Suprapubic skin (tissue), 4 donors: Measurements from ENCODE around the gene COL18A1. TPM values are rescaled to one million over a fixed set of nuclear protein-coding genes. Genes with fewer than 3 reads are reported as not detected.

Experiments used
- DNase-seq, 2 donors: peaks; one replicate each; pipeline ENCODE4 v3.0.0-alpha.2; 2019; ENCODE audit warnings: low spot score in 2 of 2
- H3K27ac ChIP-seq: fragments of 200-600 bp; sonication (generic); one replicate; pipeline ENCODE4 v1.5.1; 2019
- H3K27me3 ChIP-seq: fragments of 200-600 bp; sonication (generic); one replicate; pipeline ENCODE4 v1.5.1; 2019
- H3K36me3 ChIP-seq: fragments of 200-600 bp; sonication (generic); one replicate; pipeline ENCODE4 v1.5.1; 2019
- H3K4me1 ChIP-seq: fragments of 200-600 bp; sonication (generic); one replicate; pipeline ENCODE4 v1.5.1; 2019
- H3K4me3 ChIP-seq: fragments of 200-600 bp; sonication (generic); one replicate; pipeline ENCODE4 v1.5.1; 2019; ENCODE audit warnings: mild to moderate bottlenecking
- H3K9me3 ChIP-seq: fragments of 200-600 bp; sonication (generic); one replicate; pipeline ENCODE4 v1.5.1; 2019
- EP300 ChIP-seq: sonication (generic); formaldehyde crosslinking; IDR thresholded peaks from one replicate; pipeline ENCODE4 v1.6.1; 2017; ENCODE audit warnings: antibody characterized with exemption
- POLR2A ChIP-seq, 2 donors: fragments of 450-650 bp; IDR thresholded peaks; one replicate each; pipeline ENCODE4 v1.6.1; 2017; ENCODE audit warnings: antibody characterized with exemption in 2 of 2, mild to moderate bottlenecking in 2 of 2, moderate library complexity in 2 of 2
- POLR2AphosphoS5 ChIP-seq, 3 donors: sonication (generic); formaldehyde crosslinking; IDR thresholded peaks; one replicate each; pipeline ENCODE4 v1.6.1; 2017; ENCODE audit warnings: antibody characterized with exemption in 3 of 3
- WGBS: methylation state at CpG from one replicate; pipeline ENCODE4 v1.1.5; 2018; 5-methylcytosine and 5-hydroxymethylcytosine counted together
- total RNA-seq, 4 donors: library from RNA; depleted of rRNA; stranded (reverse); fragments of >200 nt; gene quantifications; one replicate each; pipeline ENCODE4 v1.1.0, GENCODE V29; 2016
- TF ChIP-seq, protein P1 (sequence below), 2 donors: fragments of 200-600 bp in 1 of 2; fragments of 450-650 bp in 1 of 2; sonication (generic) in 1 of 2; IDR thresholded peaks; one replicate each; pipeline ENCODE4 v1.5.1; 2016 to 2019; ENCODE audit warnings: antibody characterized with exemption in 2 of 2, mild to moderate bottlenecking in 1 of 2, moderate library complexity in 1 of 2

COL18A1 gene
- total RNA-seq = 100 to 1,000 TPM in 2 of 4 donors, 10 to 100 TPM in 2; 71.9 to 157 (median 101) TPM

DNA sequence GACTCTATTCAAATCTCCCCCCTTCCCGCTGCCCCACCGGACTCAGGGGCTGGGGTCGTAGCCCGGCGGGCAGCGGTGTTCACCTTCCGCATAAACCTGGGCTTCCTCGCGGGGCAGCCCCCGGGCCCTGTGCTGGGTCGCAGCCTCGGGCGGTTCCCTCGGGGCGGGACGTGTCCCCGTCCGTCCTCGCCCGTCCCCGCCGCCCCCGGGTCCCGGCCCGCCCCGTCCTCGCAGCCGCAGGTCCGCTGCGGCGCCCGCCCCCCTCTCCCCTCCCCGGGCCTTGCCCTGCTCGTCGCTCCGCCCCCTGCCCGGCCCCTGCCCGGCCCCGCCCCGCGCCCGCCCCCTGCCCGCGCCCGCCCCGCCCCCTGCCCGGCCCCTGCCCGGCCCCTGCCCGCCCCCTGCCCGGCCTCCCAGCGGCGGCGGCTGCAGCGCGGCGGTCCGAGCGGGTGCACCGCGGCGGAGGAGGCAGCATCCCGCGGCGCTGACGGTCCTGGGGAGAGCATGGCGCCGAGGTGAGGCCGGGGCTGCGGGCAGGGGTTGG is at the start of gene COL18A1:
Gene COL18A1 (plus strand): TSS at position 436 of the 541 bp plus-strand sequence. CDS start 66 bp downstream, at position 502.
- H3K4me1 ChIP-seq = peaks cover 67% of the 10 kb centered on the region
- DNase-seq = no peak
- whole genome bisulfite sequencing = no CpG with 5 or more reads among the region's 69 CpGs
- peak within 1 kb of the TSS; percentile 80 for H3K27ac ChIP-seq
- H3K4me3 ChIP-seq = peak within 1 kb of the TSS; percentile 73
- H3K9me3 ChIP-seq = no peaks in the 10 kb centered on the region
- no peak for TF ChIP-seq POLR2A (IDR thresholded peaks at IDR 0.05)
- H3K36me3 ChIP-seq = no peaks in the 10 kb centered on the region
- H3K27me3 ChIP-seq = no peaks in the 10 kb centered on the region

DNA sequence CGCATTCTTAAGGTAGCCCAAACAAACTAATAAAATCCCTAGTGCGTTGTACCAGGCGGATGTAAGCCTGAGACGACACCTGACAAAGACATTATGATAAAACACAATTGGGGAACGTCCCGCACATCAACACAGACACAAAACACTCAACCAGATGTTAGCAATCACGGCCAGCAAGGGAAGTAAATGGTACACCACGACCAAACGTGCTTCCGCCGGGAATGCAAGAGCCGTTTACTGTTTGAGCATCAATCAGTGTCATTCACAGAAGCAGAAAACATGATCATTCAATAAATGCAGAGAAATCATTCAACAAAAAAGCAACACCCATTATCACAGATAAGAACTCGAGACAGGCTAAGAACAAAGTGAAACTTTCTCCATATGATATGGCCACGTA is 49.4 kb upstream of the COL18A1 start:
- TF ChIP-seq POLR2A (IDR thresholded peaks at IDR 0.05) = no peak
- no peak for TF ChIP-seq POLR2AphosphoS5 (IDR thresholded peaks at IDR 0.05)
- no peak for TF ChIP-seq EP300
- TF ChIP-seq, protein P1, sequence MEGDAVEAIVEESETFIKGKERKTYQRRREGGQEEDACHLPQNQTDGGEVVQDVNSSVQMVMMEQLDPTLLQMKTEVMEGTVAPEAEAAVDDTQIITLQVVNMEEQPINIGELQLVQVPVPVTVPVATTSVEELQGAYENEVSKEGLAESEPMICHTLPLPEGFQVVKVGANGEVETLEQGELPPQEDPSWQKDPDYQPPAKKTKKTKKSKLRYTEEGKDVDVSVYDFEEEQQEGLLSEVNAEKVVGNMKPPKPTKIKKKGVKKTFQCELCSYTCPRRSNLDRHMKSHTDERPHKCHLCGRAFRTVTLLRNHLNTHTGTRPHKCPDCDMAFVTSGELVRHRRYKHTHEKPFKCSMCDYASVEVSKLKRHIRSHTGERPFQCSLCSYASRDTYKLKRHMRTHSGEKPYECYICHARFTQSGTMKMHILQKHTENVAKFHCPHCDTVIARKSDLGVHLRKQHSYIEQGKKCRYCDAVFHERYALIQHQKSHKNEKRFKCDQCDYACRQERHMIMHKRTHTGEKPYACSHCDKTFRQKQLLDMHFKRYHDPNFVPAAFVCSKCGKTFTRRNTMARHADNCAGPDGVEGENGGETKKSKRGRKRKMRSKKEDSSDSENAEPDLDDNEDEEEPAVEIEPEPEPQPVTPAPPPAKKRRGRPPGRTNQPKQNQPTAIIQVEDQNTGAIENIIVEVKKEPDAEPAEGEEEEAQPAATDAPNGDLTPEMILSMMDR (IDR thresholded peaks at IDR 0.05) = no peak
- 79% methylated on average over 14 of the region's 14 CpGs for WGBS
- no peak overlapping the region for H3K27ac ChIP-seq
- peaks cover 50% of the 10 kb centered on the region for H3K4me1 ChIP-seq
- H3K36me3 ChIP-seq = no peaks in the 10 kb centered on the region
- H3K4me3 ChIP-seq = no peak overlapping the region
- DNase-seq = no peak
- no peaks in the 10 kb centered on the region for H3K9me3 ChIP-seq
- no peaks in the 10 kb centered on the region for H3K27me3 ChIP-seq

DNA sequence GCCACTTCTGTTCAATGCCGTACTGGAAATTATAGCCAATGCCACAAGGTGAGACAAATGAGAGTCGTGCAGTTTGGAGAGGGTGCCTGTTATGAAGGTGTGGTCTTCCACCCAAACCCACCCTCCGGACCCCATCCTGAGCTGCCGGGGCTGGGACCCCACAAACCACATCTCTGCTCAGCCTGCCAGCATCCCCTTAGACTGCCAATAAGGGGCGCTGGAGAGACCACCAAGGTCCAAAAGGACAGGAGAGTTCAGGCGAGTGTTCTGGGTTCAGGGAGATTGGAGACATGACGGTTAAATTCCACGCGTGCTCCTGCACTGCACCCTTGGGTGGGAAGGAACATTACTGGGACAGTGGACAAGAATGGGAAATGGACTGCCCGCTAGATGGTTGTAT is 48.7 kb upstream of the COL18A1 start:
- TF ChIP-seq EP300 = no peak
- TF ChIP-seq POLR2AphosphoS5 (IDR thresholded peaks at IDR 0.05) = no peak
- no peak for TF ChIP-seq POLR2A (IDR thresholded peaks at IDR 0.05)
- TF ChIP-seq, protein P1 (IDR thresholded peaks at IDR 0.05) = no peak
- H3K36me3 ChIP-seq = no peaks in the 10 kb centered on the region
- H3K27me3 ChIP-seq = no peaks in the 10 kb centered on the region
- WGBS = 90% methylated on average over 10 of the region's 10 CpGs
- no peak overlapping the region for H3K4me3 ChIP-seq
- no peaks in the 10 kb centered on the region for H3K9me3 ChIP-seq
- H3K4me1 ChIP-seq = peaks cover 43% of the 10 kb centered on the region
- peak overlapping the region; percentile 31 for H3K27ac ChIP-seq
- no peak for DNase-seq

DNA sequence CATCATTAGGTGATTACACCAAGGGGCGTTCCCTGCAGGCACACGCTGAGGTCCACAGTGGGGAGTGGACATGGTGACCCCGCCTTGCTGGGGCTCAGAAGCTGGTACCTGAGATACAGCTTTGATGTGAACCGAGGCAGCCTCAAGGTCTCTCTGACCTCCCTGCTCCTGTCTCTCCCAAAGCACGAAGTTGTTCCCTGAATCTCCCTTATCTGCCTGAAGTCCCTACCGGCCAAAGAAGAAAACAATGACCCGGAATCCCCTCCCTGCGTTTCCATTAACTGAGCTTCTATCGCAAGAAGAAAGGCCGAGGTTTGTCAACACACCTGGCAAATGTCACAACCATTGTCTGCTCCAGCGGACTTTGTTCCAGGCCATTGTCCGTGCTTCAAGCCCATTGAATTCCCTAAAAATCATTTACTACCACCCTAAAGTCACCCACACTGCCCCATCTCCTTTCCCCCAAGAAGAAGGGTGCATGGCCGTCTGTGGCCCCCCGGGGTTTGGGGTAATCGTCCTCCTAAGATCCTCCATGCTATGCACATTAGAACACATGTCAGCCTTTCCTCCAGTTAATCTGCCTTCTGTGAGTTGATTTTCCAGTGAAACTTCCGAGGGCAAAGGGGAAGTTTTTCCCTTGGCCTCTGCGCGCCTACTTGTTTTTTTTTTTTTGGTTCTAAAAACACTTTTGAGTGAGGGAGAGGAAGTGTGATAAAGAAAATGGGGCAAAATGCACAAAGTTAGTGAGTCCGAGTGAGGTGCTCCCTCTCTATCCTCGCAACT is 48.1 kb upstream of the COL18A1 start:
- Histone ChIP-seq H3K4me1 (peaks cover 37% of the 10 kb centered on the region), H3K9me3 (no peaks in the 10 kb centered on the region), H3K36me3 (no peaks in the 10 kb centered on the region), H3K4me3 (no peak overlapping the region), H3K27me3 (no peaks in the 10 kb centered on the region), H3K27ac (peak overlapping the region; percentile 31)
- TF ChIP-seq, protein P1 (IDR thresholded peaks at IDR 0.05) = no peak
- TF ChIP-seq POLR2A (IDR thresholded peaks at IDR 0.05) = no peak
- TF ChIP-seq POLR2AphosphoS5 (IDR thresholded peaks at IDR 0.05) = no peak
- TF ChIP-seq EP300 = no peak
- DNase-seq = no peak
- WGBS = 68% methylated on average over 17 of the region's 20 CpGs

DNA sequence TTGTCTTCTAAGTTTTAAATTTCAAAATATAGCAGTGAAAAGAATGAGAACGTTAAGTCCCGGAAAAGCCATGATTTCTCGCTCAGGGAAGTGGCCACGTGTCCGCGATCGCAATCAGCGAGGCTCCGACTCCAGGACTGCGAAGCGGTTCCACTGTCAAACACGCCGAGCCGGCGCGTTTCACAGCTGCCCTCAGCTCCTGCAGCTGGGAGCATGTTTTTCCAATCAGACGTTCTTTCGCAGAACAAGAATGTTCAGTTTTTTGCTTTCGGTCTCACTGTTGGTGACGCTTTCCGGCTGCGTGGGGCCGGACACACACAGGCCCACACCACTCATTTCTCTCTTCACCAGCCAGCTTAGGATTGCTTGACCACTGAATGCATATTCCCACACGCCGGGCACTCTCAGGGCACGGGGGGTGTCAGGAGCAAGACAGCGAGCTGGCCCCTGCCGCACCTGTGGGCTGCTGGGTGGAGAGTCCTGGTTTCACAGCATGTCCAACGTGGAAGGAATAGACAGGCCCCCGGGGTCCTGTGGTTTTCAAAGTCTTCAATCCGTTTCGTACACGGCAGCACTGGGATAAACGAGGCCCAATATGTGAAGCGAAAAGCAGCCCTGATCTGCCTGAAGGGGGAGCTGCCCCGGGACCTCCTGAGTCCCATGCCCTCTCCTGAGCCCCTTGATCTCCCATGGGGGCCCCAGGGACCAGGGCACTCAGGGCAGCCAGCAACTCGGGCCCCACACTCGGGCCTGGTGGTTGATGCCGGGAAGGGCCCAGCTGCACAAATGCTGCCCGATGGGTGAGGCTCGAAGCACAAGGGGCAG is 47.3 kb upstream of the COL18A1 start:
- Histone ChIP-seq H3K4me1 (peaks cover 29% of the 10 kb centered on the region), H3K9me3 (no peaks in the 10 kb centered on the region), H3K36me3 (no peaks in the 10 kb centered on the region), H3K27me3 (no peaks in the 10 kb centered on the region), H3K27ac (peak overlapping the region; percentile 31), H3K4me3 (no peak overlapping the region)
- DNase-seq = peak in 1 of 2 donors; percentile 83
- TF ChIP-seq POLR2A (IDR thresholded peaks at IDR 0.05) = no peak
- TF ChIP-seq POLR2AphosphoS5 (IDR thresholded peaks at IDR 0.05) = peak in 1 of 3 donors; percentile 30
- 45% methylated on average over 35 of the region's 41 CpGs for WGBS

DNA sequence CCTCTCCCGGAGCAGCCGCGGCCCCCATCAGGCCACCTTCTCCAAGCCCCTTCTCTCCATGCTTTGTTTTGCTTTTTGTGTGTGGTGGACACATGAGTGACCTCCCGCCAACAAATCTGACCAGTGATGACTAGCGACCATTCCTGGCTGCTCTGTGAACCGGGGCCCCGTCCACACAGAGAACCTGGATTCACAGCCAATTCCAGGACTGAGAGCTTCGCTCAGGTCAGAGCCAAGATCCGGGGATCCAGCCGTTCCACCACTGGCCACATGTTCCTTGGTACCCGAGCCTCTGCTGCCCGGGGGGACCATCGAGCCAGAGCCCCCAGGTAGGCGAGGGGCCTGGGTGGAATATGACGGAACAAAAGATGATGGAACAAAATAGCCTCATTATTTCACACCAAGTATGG is 46.7 kb upstream of the COL18A1 start:
- no peaks in the 10 kb centered on the region for H3K36me3 ChIP-seq
- no peak overlapping the region for H3K4me3 ChIP-seq
- H3K4me1 ChIP-seq = peaks cover 23% of the 10 kb centered on the region
- TF ChIP-seq EP300 (no peak), POLR2AphosphoS5 (IDR thresholded peaks at IDR 0.05) (no peak), POLR2A (IDR thresholded peaks at IDR 0.05) (no peak)
- TF ChIP-seq, protein P1 (IDR thresholded peaks at IDR 0.05) = no peak
- no peak for DNase-seq
- H3K27me3 ChIP-seq = no peaks in the 10 kb centered on the region
- H3K9me3 ChIP-seq = no peaks in the 10 kb centered on the region
- H3K27ac ChIP-seq = peak overlapping the region; percentile 31
- 93% methylated on average over 13 of the region's 15 CpGs for WGBS
